Heart left ventricle (tissue), 16 donors: ENCODE data around the gene OGFOD1. TPM values are rescaled to one million over a fixed set of nuclear protein-coding genes. Genes with fewer than 3 reads are reported as not detected.

ENCODE experiments used
- ATAC-seq, 4 donors: fragments of 200-7000 bp; cut with Tn5 transposase; one replicate each; pipeline ENCODE4 v1.9.1; 2020 to 2022; ENCODE audit warnings: moderate library complexity in 4 of 4, mild to moderate bottlenecking in 3 of 4, moderate number of reproducible peaks in 1 of 4
- DNase-seq, 5 donors: peaks; one replicate each; pipeline ENCODE4 v3.0.0-alpha.2; 2020
- H3K27ac ChIP-seq, 12 donors: fragments of 200-600 bp; sonication (generic) in 4 of 12; one replicate each; pipeline versions ENCODE4 v1.5.0 to v1.8.0; 2016 to 2022; ENCODE audit warnings: mild to moderate bottlenecking in 2 of 12
- H3K27me3 ChIP-seq, 9 donors: fragments of 200-600 bp; sonication (generic) in 2 of 9; one replicate each; pipeline versions ENCODE4 v1.5.1 to v1.8.0; 2016 to 2022; ENCODE audit warnings: mild to moderate bottlenecking in 3 of 9
- H3K36me3 ChIP-seq, 9 donors: fragments of 200-600 bp; sonication (generic) in 2 of 9; one replicate each; pipeline versions ENCODE4 v1.5.0 to v1.8.0; 2018 to 2022; ENCODE audit warnings: mild to moderate bottlenecking in 2 of 9
- H3K4me1 ChIP-seq, 12 donors: fragments of 200-600 bp; sonication (generic) in 4 of 12; one replicate each; pipeline versions ENCODE4 v1.5.0 to v1.8.0; 2016 to 2022; ENCODE audit warnings: mild to moderate bottlenecking in 3 of 12
- H3K4me3 ChIP-seq, 12 donors: fragments of 200-600 bp; sonication (generic) in 4 of 12; one replicate each; pipeline versions ENCODE4 v1.5.0 to v1.8.0; 2017 to 2022; ENCODE audit warnings: mild to moderate bottlenecking in 9 of 12, moderate library complexity in 4 of 12
- H3K9me3 ChIP-seq, 12 donors: fragments of 200-600 bp; sonication (generic) in 4 of 12; one replicate each; pipeline versions ENCODE4 v1.5.0 to v1.8.0; 2016 to 2022; ENCODE audit warnings: mild to moderate bottlenecking in 1 of 12
- POLR2A ChIP-seq, 2 donors: fragments of 450-650 bp; IDR thresholded peaks; one replicate each; pipeline ENCODE4 v1.6.1; 2017; ENCODE audit warnings: antibody characterized with exemption in 2 of 2, mild to moderate bottlenecking in 2 of 2, moderate library complexity in 2 of 2
- WGBS, 4 donors: extraction: QIAGEN DNeasy Blood & Tissue Kit in 2 of 4; methylation state at CpG; one replicate each; pipeline versions ENCODE4 v1.1.5 to v1.1.7; 2013 to 2018; 5-methylcytosine and 5-hydroxymethylcytosine counted together
- intact Hi-C, 10 donors: fragments of 100-400 bp; cut with DNase I; formaldehyde crosslinking; loops; one replicate each; pipeline versions ENCODE4 v1.11.1 to v1.14.2; 2022
- polyA plus RNA-seq, 2 donors: library from polyadenylated mRNA; stranded (reverse); fragments of 200-250 nt; gene quantifications; one replicate each; pipeline ENCODE4 v1.2.3, GENCODE V29; 2013
- total RNA-seq, 9 donors: library from RNA; depleted of rRNA in 2 of 9; stranded (reverse); fragments of >200 nt in 2 of 9; fragmentation: NEBNext Ultra II Directional in 3 of 9; extraction: Animal tissue kit (Norgen Biotek cat#: 25700) in 3 of 9; gene quantifications; one replicate each; pipeline versions ENCODE4 v1.1.0 to v1.2.4, GENCODE V29; 2016 to 2023
- TF ChIP-seq, protein P1 (sequence below), 12 donors: fragments of 200-600 bp; sonication (generic) in 4 of 12; IDR thresholded peaks; one replicate each; pipeline versions ENCODE4 v1.5.0 to v1.8.0; 2018 to 2022; ENCODE audit warnings: antibody characterized with exemption in 12 of 12, mild to moderate bottlenecking in 5 of 12
- donor health status: ischemic (EF 13 %, LVEDD 7.1; RV severe dilation, severe dysfunction).
- donor health status: healthy with polysubstance abuse.
- donor health status: DM: no; HTN: yes; CAD: no.
- donor health status: DM: no; HTN: no; CAD: no.
- donor health status: ischemic (EF 25% LVEDD 6.9; RV normal size, moderate dysfunction).
- donor health status: ischemic (EF 25% LVEDD 5.7; RV mildly dilated, moderate dysfunction).
- donor health status: healthy.
- donor health status: DM: yes; HTN: yes; CAD: no.
- donor health status: ischemic (EF 35%, LVEDD 5.7; RV mildly dilated, moderate dysfunction).
- donor health status: nonischemic (EF 11% LVEDD 7.7; RV severe dilation, severe dysfunction).
- donor health status: DM: yes; HTN: yes; CAD: no.
- donor health status: PGD.
- donor health status: ischemic (EF 29% LVEDD 5.4; RV normal size, mild dysfunction).
- donor health status: nonischemic (EF 23%, LVEDD 6.1; RV moderate dilation, normal function).

Gene OGFOD1
- total and polyA plus RNA-seq, 11 donors = 11.4 to 39.1 (median 31.9) TPM

DNA sequence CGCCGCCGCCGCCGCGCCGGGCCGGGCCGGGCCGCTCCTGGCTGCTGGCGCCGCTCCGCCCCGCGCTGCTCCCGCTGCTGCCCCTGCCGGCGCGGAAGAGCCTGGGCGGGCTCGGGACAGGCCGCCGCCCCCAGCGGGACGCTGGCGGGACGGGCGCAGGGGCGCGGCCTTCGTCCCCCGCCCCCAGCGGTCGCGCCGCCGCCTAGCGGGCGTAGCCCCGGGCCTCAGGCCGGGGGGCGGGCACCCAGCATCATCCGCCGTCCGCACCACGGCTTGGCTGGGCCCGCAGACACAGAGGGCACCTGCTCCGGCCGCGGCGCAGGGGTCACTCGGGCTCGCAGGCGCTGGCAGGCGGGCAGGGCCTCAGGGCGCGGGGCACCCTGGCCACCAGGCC lies 25.9 kb upstream of the OGFOD1 start, which contains the start of gene AMFR:
TSS of gene AMFR (minus strand) at position 107 of the 394 bp plus-strand sequence. CDS start 218 bp downstream, outside the sequence.
- peak; percentile 88 to 96 (median 95) for ATAC-seq

DNA sequence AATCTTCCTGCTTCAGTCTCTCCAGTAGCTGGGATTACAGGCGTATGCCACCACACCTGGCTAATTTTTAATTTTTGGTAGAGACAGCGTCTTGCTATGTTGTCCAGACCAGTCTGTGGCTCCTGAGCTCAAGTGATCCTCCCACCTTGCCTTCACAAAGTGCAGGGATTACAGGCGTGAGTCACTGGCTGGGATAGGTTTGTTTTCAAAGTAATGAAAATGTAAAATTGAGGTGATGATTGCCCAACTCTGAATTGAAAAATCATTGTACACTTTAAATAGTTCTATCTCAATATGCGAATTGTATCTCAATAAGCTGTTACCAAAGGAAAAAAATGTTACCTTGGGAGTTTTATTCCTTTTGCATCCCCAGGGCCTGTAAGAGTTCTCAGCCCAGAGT lies 24.8 kb upstream of the OGFOD1 start:
- TF ChIP-seq POLR2A (IDR thresholded peaks at IDR 0.05) = no peak
- TF ChIP-seq, protein P1, sequence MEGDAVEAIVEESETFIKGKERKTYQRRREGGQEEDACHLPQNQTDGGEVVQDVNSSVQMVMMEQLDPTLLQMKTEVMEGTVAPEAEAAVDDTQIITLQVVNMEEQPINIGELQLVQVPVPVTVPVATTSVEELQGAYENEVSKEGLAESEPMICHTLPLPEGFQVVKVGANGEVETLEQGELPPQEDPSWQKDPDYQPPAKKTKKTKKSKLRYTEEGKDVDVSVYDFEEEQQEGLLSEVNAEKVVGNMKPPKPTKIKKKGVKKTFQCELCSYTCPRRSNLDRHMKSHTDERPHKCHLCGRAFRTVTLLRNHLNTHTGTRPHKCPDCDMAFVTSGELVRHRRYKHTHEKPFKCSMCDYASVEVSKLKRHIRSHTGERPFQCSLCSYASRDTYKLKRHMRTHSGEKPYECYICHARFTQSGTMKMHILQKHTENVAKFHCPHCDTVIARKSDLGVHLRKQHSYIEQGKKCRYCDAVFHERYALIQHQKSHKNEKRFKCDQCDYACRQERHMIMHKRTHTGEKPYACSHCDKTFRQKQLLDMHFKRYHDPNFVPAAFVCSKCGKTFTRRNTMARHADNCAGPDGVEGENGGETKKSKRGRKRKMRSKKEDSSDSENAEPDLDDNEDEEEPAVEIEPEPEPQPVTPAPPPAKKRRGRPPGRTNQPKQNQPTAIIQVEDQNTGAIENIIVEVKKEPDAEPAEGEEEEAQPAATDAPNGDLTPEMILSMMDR (IDR thresholded peaks at IDR 0.05) = no peak
- Histone ChIP-seq H3K4me3 (no peak overlapping the region), H3K27me3 (no peaks in the 10 kb centered on the region), H3K36me3 (peaks cover 0 to 23% (median 12%) of the 10 kb centered on the region in 9 donors), H3K4me1 (peaks cover 0 to 33% (median 20%) of the 10 kb centered on the region in 12 donors), H3K9me3 (no peaks in the 10 kb centered on the region), H3K27ac (no peak overlapping the region)
- ATAC-seq (no peak), DNase-seq (no peak)
- intact Hi-C loops = loop anchor here in 1 of 10 donors (10.0 kb wide), 1 partner anchor 58 kb away; no protein-coding TSS in a partner anchor
- WGBS, 4 donors = 93 to 97% (median 95%) methylated on average over 4 of the region's 4 CpGs

More for the DNA sequence above, 25.9 kb upstream of the OGFOD1 start, which contains the start of gene AMFR:
- TF ChIP-seq, protein P1 (IDR thresholded peaks at IDR 0.05) = peak in 11 of 12 donors; percentile 33 to 74 (median 59)
- TF ChIP-seq POLR2A (IDR thresholded peaks at IDR 0.05) = no peak
- Histone ChIP-seq H3K9me3 (no peaks in the 10 kb centered on the region), H3K4me3 (peak within 1 kb of the TSS; percentile 62 to 98 (median 90)), H3K27me3 (no peaks in the 10 kb centered on the region), H3K36me3 (peaks cover 0 to 11% (median 4%) of the 10 kb centered on the region in 9 donors), H3K4me1 (peaks cover 0 to 42% (median 20%) of the 10 kb centered on the region in 12 donors), H3K27ac (peak within 1 kb of the TSS; percentile 65 to 95 (median 88))
- intact Hi-C loops = loop anchor here in 1 of 10 donors (10.0 kb wide), 1 partner anchor 59 kb away; no protein-coding TSS in a partner anchor
- 0 to 1% (median 0%) methylated on average over 11 to 57 of the region's 57 CpGs for WGBS, 4 donors
- peak; percentile 73 to 87 (median 78) for DNase-seq

DNA sequence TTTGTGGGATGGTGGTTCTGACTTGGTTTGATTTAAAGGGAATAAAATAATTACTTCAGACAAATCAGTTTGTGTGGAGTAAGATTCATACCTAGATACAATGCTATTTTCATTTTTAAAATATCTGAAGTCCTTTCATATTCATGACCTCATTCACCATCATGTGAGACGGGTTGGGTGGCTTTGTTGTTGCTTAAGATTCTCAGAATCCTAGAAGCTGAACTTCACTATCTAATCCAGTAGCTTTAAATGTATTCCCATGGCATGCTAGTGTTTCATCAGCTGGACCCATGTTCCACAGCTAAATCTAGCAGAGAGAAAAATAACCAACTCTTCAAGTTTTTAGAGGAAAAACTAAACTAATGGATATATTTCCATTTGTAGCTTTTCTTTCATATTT lies 23.3 kb upstream of the OGFOD1 start:
- TF ChIP-seq, protein P1 (IDR thresholded peaks at IDR 0.05) = no peak
- no peak for TF ChIP-seq POLR2A (IDR thresholded peaks at IDR 0.05)
- Histone ChIP-seq H3K27me3 (no peaks in the 10 kb centered on the region), H3K27ac (peak overlapping the region in 1 of 12 donors; percentile 28), H3K4me3 (no peak overlapping the region), H3K9me3 (no peaks in the 10 kb centered on the region), H3K36me3 (peaks cover 0 to 38% (median 27%) of the 10 kb centered on the region in 9 donors), H3K4me1 (peaks cover 0 to 20% (median 10%) of the 10 kb centered on the region in 12 donors)
- 41 to 70% (median 64%) methylated on average over 1 of the region's 1 CpG for WGBS, 4 donors
- DNase-seq (no peak), ATAC-seq (no peak)
- intact Hi-C loops = loop anchor here in 1 of 10 donors (10.0 kb wide), 1 partner anchor 57 kb away; no protein-coding TSS in a partner anchor

DNA sequence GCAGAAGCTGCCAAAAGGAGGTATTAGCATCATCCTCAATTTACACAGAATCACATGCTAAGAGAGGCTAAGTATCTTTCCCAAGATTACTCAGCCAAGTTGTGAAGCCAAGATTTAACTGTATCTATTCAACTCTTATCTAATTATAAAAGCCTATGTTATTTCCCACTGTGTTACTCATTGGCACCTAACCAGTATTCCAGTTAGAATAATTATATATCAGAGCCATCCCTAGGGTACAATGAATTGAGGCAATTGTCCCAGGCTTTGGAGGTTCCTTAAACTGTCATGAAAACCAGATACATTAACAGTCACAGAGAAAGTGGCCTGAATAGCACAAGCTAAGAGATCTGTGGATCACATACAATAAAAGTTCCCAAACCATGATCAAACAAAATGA lies 15.1 kb upstream of the OGFOD1 start:
- Histone ChIP-seq H3K9me3 (no peaks in the 10 kb centered on the region), H3K4me1 (peaks cover 0 to 5% (median 0%) of the 10 kb centered on the region in 12 donors), H3K36me3 (peaks cover 0 to 93% (median 67%) of the 10 kb centered on the region in 9 donors), H3K27me3 (no peaks in the 10 kb centered on the region), H3K4me3 (no peak overlapping the region), H3K27ac (no peak overlapping the region)
- intact Hi-C loops = no loop called here
- TF ChIP-seq, protein P1 (IDR thresholded peaks at IDR 0.05) = no peak
- no peak for TF ChIP-seq POLR2A (IDR thresholded peaks at IDR 0.05)
- no peak for ATAC-seq
- DNase-seq = no peak
